Frontal cortex (tissue), 1 donor: Measurements from ENCODE around the gene PCDHGA10. TPM values are rescaled to one million over a fixed set of nuclear protein-coding genes. Genes with fewer than 3 reads are reported as not detected.

Source experiments
- total RNA-seq: library from RNA; depleted of rRNA; stranded (reverse); fragments of >200 nt; gene quantifications from one replicate; pipeline ENCODE4 v1.2.3, GENCODE V29; 2014

PCDHGA10 gene
- total RNA-seq, 1 donor from 2014 or later, result 9.8 TPM

Other genes starting within 250 kb of the PCDHGA10 start
- gene PCDHB7, start 240.3 kb upstream of the PCDHGA10 start, total RNA-seq, result 9.8 TPM
- gene PCDHB8, start 235.2 kb upstream of the PCDHGA10 start, total RNA-seq, result 7.7 TPM
- 5.3 TPM for gene PCDHB16, start 230.6 kb upstream of the PCDHGA10 start, total RNA-seq
- gene PCDHB9, start 225.8 kb upstream of the PCDHGA10 start, total RNA-seq, result 4.9 TPM
- 13.9 TPM for gene PCDHB10, start 220.6 kb upstream of the PCDHGA10 start, total RNA-seq
- gene PCDHB11, start 213.4 kb upstream of the PCDHGA10 start, total RNA-seq, result 13.0 TPM
- 12.6 TPM for gene PCDHB12, start 204.3 kb upstream of the PCDHGA10 start, total RNA-seq
- 6.1 TPM for gene PCDHB13, start 199.1 kb upstream of the PCDHGA10 start, total RNA-seq
- gene PCDHB14, start 189.6 kb upstream of the PCDHGA10 start, total RNA-seq, result 12.6 TPM
- gene PCDHB15, start 167.6 kb upstream of the PCDHGA10 start, total RNA-seq, result 18.3 TPM
- not detected for gene SLC25A2, start 108.9 kb upstream of the PCDHGA10 start, total RNA-seq
- gene TAF7, start 92.2 kb upstream of the PCDHGA10 start, total RNA-seq, result 119 TPM
- 3.3 TPM for gene PCDHGA1, start 82.5 kb upstream of the PCDHGA10 start, total RNA-seq
- 4.5 TPM for gene PCDHGA2, start 74.2 kb upstream of the PCDHGA10 start, total RNA-seq
- gene PCDHGA3, start 69.2 kb upstream of the PCDHGA10 start, total RNA-seq, result 4.1 TPM
- 6.1 TPM for gene PCDHGB1, start 62.9 kb upstream of the PCDHGA10 start, total RNA-seq
- gene PCDHGA4, start 58.0 kb upstream of the PCDHGA10 start, total RNA-seq, result 5.7 TPM
- gene PCDHGB2, start 53.0 kb upstream of the PCDHGA10 start, total RNA-seq, result 6.1 TPM
- 5.7 TPM for gene PCDHGA5, start 48.8 kb upstream of the PCDHGA10 start, total RNA-seq
- gene PCDHGB3, start 42.7 kb upstream of the PCDHGA10 start, total RNA-seq, result 8.2 TPM
- gene PCDHGA6, start 39.1 kb upstream of the PCDHGA10 start, total RNA-seq, result 9.0 TPM
- gene PCDHGA7, start 30.2 kb upstream of the PCDHGA10 start, total RNA-seq, result 4.9 TPM
- gene PCDHGB4, start 25.3 kb upstream of the PCDHGA10 start, total RNA-seq, result 8.6 TPM
- gene PCDHGA8, start 20.4 kb upstream of the PCDHGA10 start, total RNA-seq, result 5.7 TPM
- 13.0 TPM for gene PCDHGB5, start 15.0 kb upstream of the PCDHGA10 start, total RNA-seq
- gene PCDHGA9, start 10.2 kb upstream of the PCDHGA10 start, total RNA-seq, result 6.9 TPM
- 9.8 TPM for gene PCDHGB6, start 5.0 kb upstream of the PCDHGA10 start, total RNA-seq
- 10.6 TPM for gene PCDHGB7, start 4.7 kb downstream of the PCDHGA10 start, total RNA-seq
- 10.6 TPM for gene PCDHGA11, start 8.1 kb downstream of the PCDHGA10 start, total RNA-seq
- gene PCDHGA12, start 17.5 kb downstream of the PCDHGA10 start, total RNA-seq, result 3.7 TPM
- 20.8 TPM for gene PCDHGC3, start 63.0 kb downstream of the PCDHGA10 start, total RNA-seq
- gene PCDHGC4, start 72.0 kb downstream of the PCDHGA10 start, total RNA-seq, result 65.2 TPM
- 4.9 TPM for gene PCDHGC5, start 76.1 kb downstream of the PCDHGA10 start, total RNA-seq
- 22.4 TPM for gene DIAPH1, start 206.0 kb downstream of the PCDHGA10 start, total RNA-seq
- 44.8 TPM for gene HDAC3, start 223.9 kb downstream of the PCDHGA10 start, total RNA-seq
- 7.3 TPM for gene RELL2, start 224.0 kb downstream of the PCDHGA10 start, total RNA-seq
- 0.82 TPM for gene FCHSD1, start 238.4 kb downstream of the PCDHGA10 start, total RNA-seq